ENCODE data around the gene CISH.
A peak's percentile ranks its signal among the peaks of the same experiment; 100 is the strongest.

Gene CISH

GRCh38 chr3:50600841-50601591 lies 10.6 kb downstream of the CISH start:
- peak overlapping the region; percentile 74 to 81 for H3K9ac ChIP-seq (ENCODE audit: low read depth in 1 of 2, low read length in 2 of 2)
- peaks cover 5 to 22% of the 10 kb centered on the region in 2 donors for H3K36me3 ChIP-seq (ENCODE audit: control insufficient read depth in 2 of 2, insufficient read depth in 2 of 2, low read length in 2 of 2)
- peak overlapping the region; percentile 97 to 99 for H3K27ac ChIP-seq (ENCODE audit: low read depth in 2 of 2, low read length in 2 of 2)
- H3K4me3 ChIP-seq (ENCODE audit: low read length in 2 of 2) = peak overlapping the region; percentile 41
- no peaks in the 10 kb centered on the region for H3K9me3 ChIP-seq (ENCODE audit: control insufficient read depth in 2 of 2, low read length in 2 of 2)
- peaks cover 50 to 55% of the 10 kb centered on the region in 2 donors for H3K4me1 ChIP-seq (ENCODE audit: control insufficient read depth in 2 of 2, insufficient read depth in 2 of 2, low read length in 2 of 2)
- H3K27me3 ChIP-seq (ENCODE audit: control insufficient read depth in 2 of 2, insufficient read depth in 2 of 2, low read length in 2 of 2) = no peaks in the 10 kb centered on the region

DNA sequence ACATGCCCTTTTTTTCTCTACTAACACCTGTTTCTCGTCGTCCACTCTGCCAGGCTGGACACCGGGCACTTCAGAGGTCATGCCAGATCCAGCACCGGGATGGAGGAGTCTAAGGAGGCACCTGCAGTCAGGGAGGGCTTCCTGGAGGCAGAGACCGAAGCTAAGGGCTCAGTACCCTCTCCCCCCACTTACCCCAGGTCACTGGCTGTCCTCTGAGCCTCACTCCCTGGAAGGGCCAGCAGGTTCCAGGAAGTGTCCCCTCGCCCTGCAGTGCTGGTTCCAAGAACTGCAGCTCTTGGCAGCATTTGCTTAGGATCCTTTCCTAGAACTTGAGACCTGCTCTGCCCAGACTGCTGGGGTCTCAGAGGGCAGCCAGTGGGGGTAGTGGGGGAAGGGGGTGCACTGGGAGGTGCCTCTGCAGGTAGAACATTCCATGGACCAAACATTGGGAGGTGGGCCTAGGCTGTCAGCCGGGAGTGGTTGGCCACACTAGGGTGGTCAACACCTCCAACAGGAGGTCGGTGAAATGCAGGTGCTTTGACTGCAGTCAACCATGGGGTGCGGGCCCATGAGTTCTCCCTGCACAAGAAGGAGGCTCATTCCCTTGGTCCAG lies 11.3 kb downstream of the CISH start:
- H3K9ac ChIP-seq (ENCODE audit: low read depth in 1 of 2, low read length in 2 of 2) = peak overlapping the region; percentile 74 to 81
- peak overlapping the region in 1 of 2 donors; percentile 41 for H3K4me3 ChIP-seq (ENCODE audit: low read length in 2 of 2)
- peaks cover 45 to 50% of the 10 kb centered on the region in 2 donors for H3K4me1 ChIP-seq (ENCODE audit: control insufficient read depth in 2 of 2, insufficient read depth in 2 of 2, low read length in 2 of 2)
- H3K9me3 ChIP-seq (ENCODE audit: control insufficient read depth in 2 of 2, low read length in 2 of 2) = no peaks in the 10 kb centered on the region
- H3K27ac ChIP-seq (ENCODE audit: low read depth in 2 of 2, low read length in 2 of 2) = peak overlapping the region; percentile 97 to 99
- H3K36me3 ChIP-seq (ENCODE audit: control insufficient read depth in 2 of 2, insufficient read depth in 2 of 2, low read length in 2 of 2) = peaks cover 3 to 14% of the 10 kb centered on the region in 2 donors
- H3K27me3 ChIP-seq (ENCODE audit: control insufficient read depth in 2 of 2, insufficient read depth in 2 of 2, low read length in 2 of 2) = no peaks in the 10 kb centered on the region

DNA sequence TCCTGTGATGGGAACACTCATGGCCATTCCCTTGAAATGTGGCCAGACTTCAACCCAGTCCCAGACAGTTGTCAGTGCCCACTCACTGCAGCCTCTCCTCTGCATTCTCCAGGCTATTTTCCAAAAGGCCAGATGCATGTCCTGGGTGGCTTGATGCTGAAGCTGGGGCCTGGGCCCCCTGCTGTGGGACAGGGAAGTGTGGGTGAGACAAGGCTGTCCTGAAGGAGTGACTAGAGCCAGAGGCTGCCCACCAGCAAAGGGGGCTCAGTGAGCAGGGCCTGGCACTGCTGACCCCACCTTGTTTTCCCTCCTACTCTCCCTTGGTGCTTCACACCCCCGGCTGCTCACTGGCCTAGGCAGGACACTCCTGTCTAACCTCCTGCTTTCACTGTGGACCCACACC lies 11.9 kb downstream of the CISH start:
- Histone ChIP-seq H3K27ac (ENCODE audit: low read depth in 2 of 2, low read length in 2 of 2) (peak overlapping the region; percentile 97 to 99), H3K36me3 (ENCODE audit: control insufficient read depth in 2 of 2, insufficient read depth in 2 of 2, low read length in 2 of 2) (peaks cover 0 to 9% of the 10 kb centered on the region in 2 donors), H3K9ac (ENCODE audit: low read depth in 1 of 2, low read length in 2 of 2) (peak overlapping the region in 1 of 2 donors; percentile 81), H3K27me3 (ENCODE audit: control insufficient read depth in 2 of 2, insufficient read depth in 2 of 2, low read length in 2 of 2) (no peaks in the 10 kb centered on the region), H3K4me3 (ENCODE audit: low read length in 2 of 2) (no peak overlapping the region), H3K9me3 (ENCODE audit: control insufficient read depth in 2 of 2, low read length in 2 of 2) (no peaks in the 10 kb centered on the region), H3K4me1 (ENCODE audit: control insufficient read depth in 2 of 2, insufficient read depth in 2 of 2, low read length in 2 of 2) (peaks cover 43 to 46% of the 10 kb centered on the region in 2 donors)

- Histone ChIP-seq H3K36me3 (ENCODE audit: control insufficient read depth in 2 of 2, insufficient read depth in 2 of 2, low read length in 2 of 2) (peaks cover 0 to 4% of the 10 kb centered on the region in 2 donors), H3K9me3 (ENCODE audit: control insufficient read depth in 2 of 2, low read length in 2 of 2) (no peaks in the 10 kb centered on the region), H3K9ac (ENCODE audit: low read depth in 1 of 2, low read length in 2 of 2) (no peak overlapping the region), H3K27me3 (ENCODE audit: control insufficient read depth in 2 of 2, insufficient read depth in 2 of 2, low read length in 2 of 2) (no peaks in the 10 kb centered on the region), H3K27ac (ENCODE audit: low read depth in 2 of 2, low read length in 2 of 2) (peak overlapping the region; percentile 97 to 99), H3K4me1 (ENCODE audit: control insufficient read depth in 2 of 2, insufficient read depth in 2 of 2, low read length in 2 of 2) (peaks cover 39 to 44% of the 10 kb centered on the region in 2 donors), H3K4me3 (ENCODE audit: low read length in 2 of 2) (no peak overlapping the region)
Measured at GRCh38 chr3:50599115-50599715, 12.4 kb downstream of the CISH start.

DNA sequence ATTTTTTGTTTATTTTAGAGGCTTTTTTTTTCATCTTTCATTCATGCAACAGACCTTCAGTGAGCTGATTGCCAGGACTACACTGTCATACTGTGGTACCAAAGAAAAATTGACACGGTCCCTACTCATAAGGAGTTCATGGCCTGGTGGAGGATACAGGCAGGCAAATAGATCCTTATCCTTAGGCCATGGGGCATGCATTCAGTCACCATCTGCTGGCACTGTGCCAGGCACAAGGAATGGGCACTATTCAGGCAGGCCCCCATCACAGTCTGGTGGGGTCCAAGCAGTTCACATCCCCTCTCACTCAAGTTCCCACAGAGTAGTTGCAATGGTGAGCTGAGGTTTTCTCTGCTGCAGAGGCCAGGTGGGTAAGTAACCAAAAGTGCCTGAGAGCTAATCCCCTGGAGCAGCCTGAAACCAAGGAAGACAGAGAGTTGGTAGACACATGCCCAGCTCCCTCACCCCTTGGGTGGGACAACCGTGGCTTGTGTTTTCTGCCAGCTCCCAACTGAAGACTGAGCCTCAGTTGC lies 17.3 kb downstream of the CISH start:
- Histone ChIP-seq H3K4me1 (ENCODE audit: control insufficient read depth in 2 of 2, insufficient read depth in 2 of 2, low read length in 2 of 2) (peaks cover 11 to 20% of the 10 kb centered on the region in 2 donors), H3K27me3 (ENCODE audit: control insufficient read depth in 2 of 2, insufficient read depth in 2 of 2, low read length in 2 of 2) (no peaks in the 10 kb centered on the region), H3K9ac (ENCODE audit: low read depth in 1 of 2, low read length in 2 of 2) (peak overlapping the region in 1 of 2 donors; percentile 24), H3K27ac (ENCODE audit: low read depth in 2 of 2, low read length in 2 of 2) (no peak overlapping the region), H3K36me3 (ENCODE audit: control insufficient read depth in 2 of 2, insufficient read depth in 2 of 2, low read length in 2 of 2) (no peaks in the 10 kb centered on the region), H3K4me3 (ENCODE audit: low read length in 2 of 2) (no peak overlapping the region), H3K9me3 (ENCODE audit: control insufficient read depth in 2 of 2, low read length in 2 of 2) (no peaks in the 10 kb centered on the region)

DNA sequence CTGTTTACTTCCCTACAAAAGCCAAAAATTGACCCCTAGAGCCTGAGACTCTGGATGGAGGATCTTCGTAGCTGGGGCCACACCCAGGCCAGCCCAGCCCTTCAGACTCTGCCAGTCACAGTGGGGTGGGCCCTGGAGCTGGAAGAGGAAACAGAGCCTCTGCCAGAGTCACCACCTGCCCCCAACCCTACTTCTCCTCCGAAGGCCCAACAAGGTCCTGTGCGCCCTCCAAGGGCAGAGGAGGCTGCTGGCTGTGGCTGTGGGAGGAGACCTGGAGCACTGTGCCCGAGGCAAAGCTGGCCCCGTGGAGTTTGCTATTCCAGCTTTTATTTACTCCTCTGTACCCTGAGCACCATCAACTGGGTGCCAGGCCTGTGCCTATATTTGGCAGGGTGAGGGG lies 19.0 kb downstream of the CISH start:
- Histone ChIP-seq H3K27me3 (ENCODE audit: control insufficient read depth in 2 of 2, insufficient read depth in 2 of 2, low read length in 2 of 2) (no peaks in the 10 kb centered on the region), H3K9me3 (ENCODE audit: control insufficient read depth in 2 of 2, low read length in 2 of 2) (no peaks in the 10 kb centered on the region), H3K36me3 (ENCODE audit: control insufficient read depth in 2 of 2, insufficient read depth in 2 of 2, low read length in 2 of 2) (no peaks in the 10 kb centered on the region), H3K27ac (ENCODE audit: low read depth in 2 of 2, low read length in 2 of 2) (peak overlapping the region in 1 of 2 donors; percentile 43), H3K9ac (ENCODE audit: low read depth in 1 of 2, low read length in 2 of 2) (peak overlapping the region in 1 of 2 donors; percentile 24), H3K4me1 (ENCODE audit: control insufficient read depth in 2 of 2, insufficient read depth in 2 of 2, low read length in 2 of 2) (peaks cover 11 to 20% of the 10 kb centered on the region in 2 donors), H3K4me3 (ENCODE audit: low read length in 2 of 2) (no peak overlapping the region)

DNA sequence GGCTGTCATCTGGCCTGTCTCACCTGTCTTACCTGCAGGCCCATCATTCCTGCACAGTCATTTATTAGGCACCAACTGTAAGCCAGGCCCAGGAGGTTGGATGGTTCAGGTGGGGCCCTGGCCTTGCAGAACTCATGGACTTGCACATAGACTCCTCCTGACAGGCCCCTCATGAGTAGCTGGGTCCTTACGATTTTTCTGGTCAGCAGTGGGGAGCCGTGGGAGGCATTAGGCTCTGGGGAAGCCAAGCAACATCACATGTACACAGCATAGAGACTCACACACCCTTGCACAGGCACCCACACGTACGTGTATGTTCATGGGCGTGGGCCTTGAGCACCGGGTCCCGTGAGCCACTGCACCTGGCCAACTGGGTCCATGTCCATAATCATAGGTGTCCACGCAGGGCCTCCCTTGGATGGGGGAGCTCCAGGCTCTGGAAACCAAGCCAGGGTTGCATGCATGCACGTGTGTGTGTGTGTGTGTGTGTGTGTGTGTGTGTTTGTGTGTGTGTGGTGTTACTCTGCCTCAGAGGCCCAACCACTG lies 20.3 kb downstream of the CISH start:
- Histone ChIP-seq H3K27me3 (ENCODE audit: control insufficient read depth in 2 of 2, insufficient read depth in 2 of 2, low read length in 2 of 2) (no peaks in the 10 kb centered on the region), H3K36me3 (ENCODE audit: control insufficient read depth in 2 of 2, insufficient read depth in 2 of 2, low read length in 2 of 2) (no peaks in the 10 kb centered on the region), H3K4me3 (ENCODE audit: low read length in 2 of 2) (no peak overlapping the region), H3K9ac (ENCODE audit: low read depth in 1 of 2, low read length in 2 of 2) (peak overlapping the region; percentile 1 to 24), H3K4me1 (ENCODE audit: control insufficient read depth in 2 of 2, insufficient read depth in 2 of 2, low read length in 2 of 2) (peaks cover 11 to 20% of the 10 kb centered on the region in 2 donors), H3K9me3 (ENCODE audit: control insufficient read depth in 2 of 2, low read length in 2 of 2) (no peaks in the 10 kb centered on the region), H3K27ac (ENCODE audit: low read depth in 2 of 2, low read length in 2 of 2) (peak overlapping the region; percentile 40 to 86)

- Histone ChIP-seq H3K4me3 (ENCODE audit: low read length in 2 of 2) (no peak overlapping the region), H3K36me3 (ENCODE audit: control insufficient read depth in 2 of 2, insufficient read depth in 2 of 2, low read length in 2 of 2) (peaks cover 0 to 5% of the 10 kb centered on the region in 2 donors), H3K9me3 (ENCODE audit: control insufficient read depth in 2 of 2, low read length in 2 of 2) (no peaks in the 10 kb centered on the region), H3K27ac (ENCODE audit: low read depth in 2 of 2, low read length in 2 of 2) (no peak overlapping the region), H3K9ac (ENCODE audit: low read depth in 1 of 2, low read length in 2 of 2) (no peak overlapping the region), H3K27me3 (ENCODE audit: control insufficient read depth in 2 of 2, insufficient read depth in 2 of 2, low read length in 2 of 2) (no peaks in the 10 kb centered on the region), H3K4me1 (ENCODE audit: control insufficient read depth in 2 of 2, insufficient read depth in 2 of 2, low read length in 2 of 2) (peaks cover 11 to 20% of the 10 kb centered on the region in 2 donors)
Measured at GRCh38 chr3:50588759-50589433, 22.7 kb downstream of the CISH start.

DNA sequence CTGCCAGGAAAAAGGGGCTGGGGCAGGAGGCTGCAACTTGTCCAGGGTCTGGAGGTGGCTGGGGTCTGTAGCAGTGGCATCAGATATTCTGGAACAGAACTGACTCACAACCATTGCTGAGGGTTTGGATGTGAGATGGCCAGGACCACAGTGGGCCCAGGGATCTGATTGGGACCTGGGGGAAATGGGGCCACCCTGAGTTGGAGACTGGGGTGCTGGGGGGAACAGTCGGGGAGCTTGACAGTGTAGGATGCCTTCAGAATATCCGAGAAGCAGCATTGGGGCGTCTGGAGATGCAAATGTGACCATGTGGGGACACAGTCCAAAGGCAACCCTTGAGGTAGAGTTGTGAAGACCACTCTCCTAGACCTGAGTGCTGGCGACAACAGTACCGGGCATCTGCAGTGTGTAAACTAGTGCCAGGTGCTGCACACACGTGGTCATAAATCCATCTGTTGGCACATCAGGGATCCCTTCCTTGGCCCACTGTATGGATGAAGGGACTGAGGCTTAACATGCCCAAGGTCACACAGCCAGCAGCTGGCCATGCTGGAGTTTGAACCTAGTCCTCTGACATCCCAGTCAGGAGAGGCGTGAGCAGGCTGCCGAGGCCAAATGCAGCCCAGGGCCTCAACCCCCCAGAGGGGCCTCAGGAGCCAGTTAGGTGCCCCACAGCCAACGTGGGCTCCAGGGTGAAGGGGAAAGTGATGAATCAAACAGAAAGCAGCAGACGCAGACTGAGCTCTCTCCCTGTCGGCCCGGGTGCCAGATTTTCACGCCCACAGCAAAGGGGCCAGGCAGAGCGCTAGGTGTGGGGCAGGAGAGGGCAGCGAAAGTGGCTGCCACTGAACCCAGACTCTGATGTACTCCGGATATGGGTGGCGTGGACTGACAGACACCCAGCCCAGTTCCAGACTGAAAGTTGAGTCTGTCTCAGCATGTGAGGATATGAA lies 23.5 kb downstream of the CISH start:
- H3K9ac ChIP-seq (ENCODE audit: low read depth in 1 of 2, low read length in 2 of 2) = no peak overlapping the region
- H3K27me3 ChIP-seq (ENCODE audit: control insufficient read depth in 2 of 2, insufficient read depth in 2 of 2, low read length in 2 of 2) = no peaks in the 10 kb centered on the region
- no peak overlapping the region for H3K4me3 ChIP-seq (ENCODE audit: low read length in 2 of 2)
- H3K27ac ChIP-seq (ENCODE audit: low read depth in 2 of 2, low read length in 2 of 2) = no peak overlapping the region
- H3K9me3 ChIP-seq (ENCODE audit: control insufficient read depth in 2 of 2, low read length in 2 of 2) = no peaks in the 10 kb centered on the region
- H3K4me1 ChIP-seq (ENCODE audit: control insufficient read depth in 2 of 2, insufficient read depth in 2 of 2, low read length in 2 of 2) = peaks cover 11 to 19% of the 10 kb centered on the region in 2 donors
- H3K36me3 ChIP-seq (ENCODE audit: control insufficient read depth in 2 of 2, insufficient read depth in 2 of 2, low read length in 2 of 2) = peaks cover 0 to 5% of the 10 kb centered on the region in 2 donors
